M059J (cell line): Measurements from ENCODE around the gene POLH. TPM values are rescaled to one million over a fixed set of nuclear protein-coding genes. Genes with fewer than 3 reads are reported as not detected.
"Not testable (repeated sequence)": the region's sequence is repeated elsewhere in the genome, so short reads cannot be mapped to it uniquely, and the experiment has no call there.

ENCODE experiments used
- DNase-seq: peaks from one replicate; pipeline ENCODE4 v3.0.0-alpha.2; 2012; ENCODE audit warnings: low read depth
- total RNA-seq: library from RNA; depleted of rRNA; stranded (reverse); fragments of >200 nt; shearing (Covaris generic); gene quantifications from 2 replicates; pipeline ENCODE4 v1.2.3, GENCODE V29; 2014; rRNA removed

The POLH gene
- total RNA-seq, result 17.9 and 28.8 TPM in 2 replicates

- DNase-seq, result peak; percentile 95
Observed at GRCh38 chr6:43575772-43576551, at the start of gene POLH, which contains the start of gene XPO5. POLH (plus strand) TSS chr6:43576185; CDS start chr6:43582320, 6,135 bp downstream. XPO5 (minus strand) TSS chr6:43576038; CDS start chr6:43575864, 174 bp downstream.

DNA sequence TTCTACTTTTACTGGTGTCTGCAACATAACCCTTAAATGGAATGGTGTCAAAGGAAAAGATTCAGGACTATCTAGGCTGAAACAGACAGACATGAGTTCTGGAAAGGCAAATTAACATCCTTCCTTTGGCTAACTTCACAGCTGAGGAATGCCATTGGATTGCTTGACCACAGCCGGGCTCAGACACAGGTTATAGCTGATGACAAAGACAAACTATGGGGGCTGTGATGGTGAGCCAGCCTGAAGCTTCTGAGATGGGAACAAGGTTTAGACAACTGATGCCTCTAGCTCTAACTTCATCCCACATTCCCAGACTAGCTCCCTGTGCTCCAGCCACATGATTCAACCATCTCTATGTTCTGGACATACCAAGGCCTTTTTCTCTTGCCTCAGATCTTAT, 43.8 kb upstream of the POLH start:
- no peak for DNase-seq

DNA sequence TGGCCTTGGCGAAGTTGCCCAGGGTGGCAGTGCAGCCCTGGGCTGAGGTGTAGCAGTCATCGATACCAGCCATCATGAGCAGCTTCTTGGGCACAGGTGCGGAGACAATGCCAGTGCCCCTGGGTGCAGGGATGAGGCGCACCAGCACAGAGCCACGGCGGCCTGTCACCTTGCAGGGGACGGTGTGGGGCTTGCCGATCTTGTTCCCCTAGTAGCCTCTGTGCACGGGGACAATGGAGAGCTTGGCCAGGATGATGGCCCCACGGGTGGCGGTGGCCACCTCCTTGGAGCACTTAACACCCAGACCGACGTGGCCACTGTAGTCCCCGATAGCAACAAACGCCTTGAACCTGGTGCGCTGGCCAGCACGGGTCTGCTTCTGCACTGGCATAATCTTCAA, 37.0 kb upstream of the POLH start:
- not testable (repeated sequence) for DNase-seq

GRCh38 chr6:43539409-43539808, 36.6 kb upstream of the POLH start:
- not testable (repeated sequence) for DNase-seq

DNA sequence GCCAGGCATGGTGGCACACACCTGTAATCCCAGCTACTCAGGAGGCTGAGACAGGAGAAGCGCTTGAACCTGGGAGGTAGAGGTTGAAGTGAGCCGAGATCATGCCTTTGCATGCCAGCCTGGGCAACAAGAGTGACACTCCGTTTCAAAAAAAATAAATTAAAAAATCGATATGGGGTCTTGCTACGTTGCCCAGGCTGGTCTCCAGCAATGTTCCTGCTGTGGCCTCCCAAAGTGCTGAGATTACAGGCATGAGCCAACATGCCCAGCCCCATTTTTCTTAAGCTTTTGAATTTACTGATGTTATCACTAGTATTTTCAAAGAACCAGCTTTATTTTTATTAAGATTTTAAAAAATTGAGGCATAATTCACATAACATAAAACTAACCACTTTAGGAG, 35.5 kb upstream of the POLH start:
- no peak for DNase-seq

DNA sequence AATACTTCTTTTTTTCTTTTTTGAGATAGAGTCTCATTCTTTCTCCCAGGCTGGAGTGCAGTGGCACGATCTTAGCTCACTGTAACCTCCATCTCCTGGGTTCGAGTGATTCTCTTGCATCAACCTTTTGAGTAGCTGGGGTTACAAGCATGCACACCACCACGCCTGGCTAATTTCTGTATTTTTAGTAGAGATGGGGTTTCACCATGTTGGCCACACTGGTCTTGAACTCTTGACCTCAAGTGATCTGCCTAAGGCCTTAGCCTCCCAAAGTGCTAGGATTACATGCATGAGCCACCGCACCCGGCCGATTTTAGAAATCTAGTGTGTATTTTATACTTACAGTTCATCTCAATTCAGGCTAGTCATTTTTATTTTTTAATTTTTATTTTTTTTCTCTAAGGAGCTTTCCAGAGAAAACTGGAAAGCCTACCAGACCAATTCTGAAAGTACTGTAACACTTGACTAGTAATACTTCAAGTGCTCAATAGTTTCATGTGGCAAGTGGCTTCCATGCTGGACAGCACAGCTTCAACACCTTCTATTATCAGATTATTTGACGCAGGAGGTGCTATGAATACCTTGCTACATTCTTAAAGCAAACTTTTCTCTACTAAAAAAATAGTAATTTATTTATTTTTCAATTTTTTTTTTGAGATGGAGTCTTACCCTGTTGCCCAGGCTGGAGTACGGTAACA, 34.1 kb upstream of the POLH start:
- no peak for DNase-seq

GRCh38 chr6:43544461-43544860, 31.5 kb upstream of the POLH start:
- DNase-seq, result no peak

DNA sequence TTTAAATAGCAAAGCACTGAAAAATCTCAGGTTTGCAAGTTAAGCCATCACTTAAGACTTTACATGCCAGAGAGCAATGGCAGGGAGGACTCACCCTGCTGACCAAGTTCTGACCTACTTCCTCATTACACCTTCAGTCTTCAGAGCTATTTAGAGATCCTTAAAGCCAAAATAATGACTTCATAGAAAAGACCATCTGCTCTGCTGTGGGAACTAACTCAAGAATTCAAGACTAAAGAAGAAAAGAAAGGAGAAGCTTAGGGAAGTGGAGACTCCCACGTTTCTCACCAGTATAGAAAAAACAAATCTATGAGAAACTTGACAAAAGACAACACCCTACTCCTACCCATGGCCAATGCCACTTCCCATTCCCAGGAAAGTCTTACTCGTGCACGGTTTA, 28.8 kb upstream of the POLH start:
- DNase-seq, result no peak

DNA sequence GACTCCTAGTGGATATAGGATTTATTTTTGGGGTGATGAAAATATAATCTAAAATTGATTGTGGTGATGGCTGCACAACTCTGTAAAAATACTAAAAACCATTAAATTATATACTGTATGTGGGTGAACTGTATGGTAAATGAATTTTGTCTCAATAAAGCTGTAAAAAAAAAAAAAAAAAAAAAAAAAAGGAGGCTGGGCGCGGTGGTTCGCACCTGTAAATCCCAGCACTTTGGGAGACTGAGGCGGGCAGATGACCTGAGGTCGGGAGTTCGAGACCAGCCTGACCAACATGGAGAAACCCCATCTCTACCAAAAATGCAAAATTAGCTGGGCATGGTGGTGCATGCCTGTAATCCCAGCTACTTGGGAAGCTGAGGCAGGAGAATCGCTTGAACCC, 18.4 kb upstream of the POLH start:
- DNase-seq, result not testable (repeated sequence)

GRCh38 chr6:43559328-43559727, 16.7 kb upstream of the POLH start:
- no peak for DNase-seq

GRCh38 chr6:43570876-43571441, 5.0 kb upstream of the POLH start:
- peak; percentile 5 for DNase-seq

- no peak for DNase-seq
Observed at GRCh38 chr6:43572015-43572414, 4.0 kb upstream of the POLH start.

DNA sequence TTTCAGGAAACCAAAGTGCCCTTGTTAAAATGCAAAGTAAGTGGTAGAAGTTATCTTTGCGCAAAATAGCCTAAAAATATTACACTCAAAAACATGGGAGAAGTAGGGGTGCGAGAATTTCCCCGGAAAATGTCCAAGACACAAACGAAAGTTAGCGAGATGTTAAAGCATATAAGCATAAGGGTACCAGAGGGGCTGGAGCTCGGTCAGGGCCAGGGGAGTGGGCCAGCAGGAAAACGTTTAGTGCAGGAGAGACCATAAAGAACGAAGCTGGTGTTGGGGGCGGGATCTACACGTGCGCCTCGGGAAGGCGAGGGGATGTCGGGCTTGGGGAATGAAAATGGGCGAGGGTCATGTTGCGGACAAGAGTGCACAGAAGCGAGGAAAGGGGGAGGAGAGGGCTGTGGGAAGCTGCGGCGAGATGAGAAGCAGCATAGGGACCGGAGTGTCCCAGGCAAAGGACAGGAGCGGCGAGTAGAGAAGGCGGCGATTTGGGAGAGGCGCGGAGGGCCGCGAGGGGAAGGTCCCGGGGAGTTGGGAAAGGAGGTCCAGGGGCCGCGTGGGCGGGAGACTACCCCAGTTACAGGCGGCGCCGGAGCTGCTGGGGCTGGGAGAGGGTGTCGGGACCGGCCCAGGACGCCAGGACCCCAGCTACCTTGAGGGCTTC, 747 bp upstream of the POLH start:
- peak; percentile 45 for DNase-seq

DNA sequence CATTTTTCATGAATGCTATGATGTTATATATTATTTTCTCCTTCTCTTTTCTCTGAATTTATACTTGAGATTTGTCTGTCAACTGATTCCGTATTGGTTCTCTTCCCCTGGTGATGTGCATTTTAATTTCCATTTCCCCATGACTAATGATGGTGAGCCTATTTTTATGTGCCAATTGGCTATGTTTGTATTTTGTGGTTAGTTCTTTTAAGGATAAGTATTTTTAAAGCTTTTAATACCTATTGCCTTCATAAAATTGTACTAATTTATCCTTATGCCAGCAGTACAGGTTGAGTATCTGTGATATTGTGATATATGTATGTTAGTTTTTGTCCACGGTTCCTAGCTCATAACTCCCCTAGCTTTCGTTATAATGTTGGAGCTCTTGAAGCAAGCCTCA, 2.8 kb downstream of the POLH start:
- DNase-seq, result peak; percentile 40

- DNase-seq, result peak; percentile 41
Observed at GRCh38 chr6:43579171-43579570, 3.2 kb downstream of the POLH start.

DNA sequence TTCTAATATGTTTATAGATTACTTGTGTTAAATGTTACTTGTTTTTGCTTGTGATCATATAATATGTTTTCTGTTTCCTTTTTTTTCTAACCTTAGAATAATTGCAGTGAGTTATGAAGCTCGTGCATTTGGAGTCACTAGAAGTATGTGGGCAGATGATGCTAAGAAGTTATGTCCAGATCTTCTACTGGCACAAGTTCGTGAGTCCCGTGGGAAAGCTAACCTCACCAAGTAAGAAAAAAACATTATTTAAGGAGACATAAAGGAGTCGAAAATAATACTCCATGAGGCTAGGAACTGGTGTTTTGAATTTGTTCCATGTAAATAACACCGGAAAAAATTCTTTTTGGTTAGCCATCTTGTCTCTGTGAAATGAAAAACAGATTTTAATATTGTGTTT, 6.9 kb downstream of the POLH start:
- no peak for DNase-seq

- DNase-seq, result peak; percentile 29
Observed at GRCh38 chr6:43584892-43585570, 9.0 kb downstream of the POLH start.

GRCh38 chr6:43588194-43588593, 12.2 kb downstream of the POLH start:
- DNase-seq, result no peak

DNA sequence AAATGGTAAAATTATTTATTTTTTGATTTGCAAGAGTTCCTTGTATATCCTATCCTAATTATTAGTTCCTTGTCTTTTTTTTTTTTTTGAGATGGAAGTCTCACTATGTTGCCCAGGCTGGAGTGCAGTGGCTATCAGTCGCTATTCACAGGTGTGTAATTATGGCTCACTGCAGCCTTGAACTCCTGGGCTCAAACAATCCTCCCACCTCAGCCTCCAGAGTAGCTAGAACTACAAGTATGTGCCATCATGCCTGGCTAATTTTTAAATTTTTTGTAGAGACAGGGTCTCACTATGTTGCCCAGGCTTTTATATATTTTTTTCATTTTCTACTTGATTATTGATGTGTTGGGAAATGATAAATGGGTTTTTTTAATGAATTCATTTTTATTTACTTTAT, 13.6 kb downstream of the POLH start:
- DNase-seq, result not testable (repeated sequence)

- DNase-seq, result no peak
Observed at GRCh38 chr6:43593938-43594337, 18.0 kb downstream of the POLH start.

GRCh38 chr6:43600595-43600994, 24.6 kb downstream of the POLH start:
- no peak for DNase-seq

GRCh38 chr6:43604174-43604573, 28.2 kb downstream of the POLH start:
- peak; percentile 63 for DNase-seq
